ENCODE data around the gene PHAF1. TPM values are rescaled to one million over a fixed set of nuclear protein-coding genes. Genes with fewer than 3 reads are reported as not detected.

The PHAF1 gene
- total and polyA plus RNA-seq, 9 of the 15 experiments (the other 6 are each of a cell fraction or from before 2014, with no cell fraction given), result 5.1 to 25.4 (median 13.8) TPM

GRCh38 chr16:67191995-67192681 lies 82.4 kb downstream of the PHAF1 start, which contains the start of gene E2F4 (continued):
- TF ChIP-seq, protein P1, sequence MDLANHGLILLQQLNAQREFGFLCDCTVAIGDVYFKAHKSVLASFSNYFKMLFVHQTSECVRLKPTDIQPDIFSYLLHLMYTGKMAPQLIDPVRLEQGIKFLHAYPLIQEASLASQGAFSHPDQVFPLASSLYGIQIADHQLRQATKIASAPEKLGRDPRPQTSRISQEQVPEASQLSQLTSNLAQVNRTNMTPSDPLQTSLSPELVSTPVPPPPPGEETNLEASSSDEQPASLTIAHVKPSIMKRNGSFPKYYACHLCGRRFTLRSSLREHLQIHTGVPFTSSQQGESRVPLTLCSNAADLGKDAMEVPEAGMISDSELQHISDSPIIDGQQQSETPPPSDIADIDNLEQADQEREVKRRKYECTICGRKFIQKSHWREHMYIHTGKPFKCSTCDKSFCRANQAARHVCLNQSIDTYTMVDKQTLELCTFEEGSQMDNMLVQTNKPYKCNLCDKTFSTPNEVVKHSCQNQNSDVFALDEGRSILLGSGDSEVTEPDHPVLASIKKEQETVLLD (IDR thresholded peaks at IDR 0.05), result no peak
- no peak for TF ChIP-seq ZNF695 (CRISPR knock-in tag; IDR thresholded peaks at IDR 0.05)
- no peak for TF ChIP-seq ZNF121 (CRISPR knock-in tag; conservative IDR thresholded peaks at IDR 0.05)
- no peak for TF ChIP-seq SNAPC5 (CRISPR knock-in tag; IDR thresholded peaks at IDR 0.05)
- no peak for TF ChIP-seq ZNF584 (CRISPR knock-in tag; IDR thresholded peaks at IDR 0.05; ENCODE audit: low read depth)
- TF ChIP-seq KLF6 (CRISPR knock-in tag; IDR thresholded peaks at IDR 0.05; ENCODE audit: borderline replicate concordance), result no peak
- TF ChIP-seq SNIP1 (IDR thresholded peaks at IDR 0.05; ENCODE audit: low read depth), result no peak
- TF ChIP-seq CREB1 (IDR thresholded peaks at IDR 0.05), result no peak
- TF ChIP-seq CREB1 (CRISPR knock-in tag; IDR thresholded peaks at IDR 0.05), result peak; percentile 70
- no peak for TF ChIP-seq BDP1 (IDR thresholded peaks at IDR 0.05; ENCODE audit: insufficient read depth, insufficient read length)
- TF ChIP-seq KAT2B (IDR thresholded peaks at IDR 0.05; ENCODE audit: low read depth, low read length), result no peak
- no peak for TF ChIP-seq PREB (CRISPR knock-in tag; IDR thresholded peaks at IDR 0.05)
- TF ChIP-seq, protein P2, sequence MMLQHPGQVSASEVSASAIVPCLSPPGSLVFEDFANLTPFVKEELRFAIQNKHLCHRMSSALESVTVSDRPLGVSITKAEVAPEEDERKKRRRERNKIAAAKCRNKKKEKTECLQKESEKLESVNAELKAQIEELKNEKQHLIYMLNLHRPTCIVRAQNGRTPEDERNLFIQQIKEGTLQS (IDR thresholded peaks at IDR 0.05), result no peak
- TF ChIP-seq, protein P2 (CRISPR knock-in tag; conservative IDR thresholded peaks at IDR 0.05), result no peak
- no peak for TF ChIP-seq ZNF449 (CRISPR knock-in tag; IDR thresholded peaks at IDR 0.05)
- no peak for TF ChIP-seq TCFL5 (CRISPR knock-in tag; conservative IDR thresholded peaks at IDR 0.05)
- TF ChIP-seq CAMTA2 (CRISPR knock-in tag; conservative IDR thresholded peaks at IDR 0.05), result no peak
- no peak for TF ChIP-seq CHD2 (IDR thresholded peaks at IDR 0.05; ENCODE audit: low read depth, low read length)
- TF ChIP-seq, protein P3, sequence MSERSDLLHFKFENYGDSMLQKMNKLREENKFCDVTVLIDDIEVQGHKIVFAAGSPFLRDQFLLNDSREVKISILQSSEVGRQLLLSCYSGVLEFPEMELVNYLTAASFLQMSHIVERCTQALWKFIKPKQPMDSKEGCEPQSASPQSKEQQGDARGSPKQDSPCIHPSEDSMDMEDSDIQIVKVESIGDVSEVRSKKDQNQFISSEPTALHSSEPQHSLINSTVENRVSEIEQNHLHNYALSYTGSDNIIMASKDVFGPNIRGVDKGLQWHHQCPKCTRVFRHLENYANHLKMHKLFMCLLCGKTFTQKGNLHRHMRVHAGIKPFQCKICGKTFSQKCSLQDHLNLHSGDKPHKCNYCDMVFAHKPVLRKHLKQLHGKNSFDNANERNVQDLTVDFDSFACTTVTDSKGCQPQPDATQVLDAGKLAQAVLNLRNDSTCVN (CRISPR knock-in tag; IDR thresholded peaks at IDR 0.05), result no peak
- no peak for TF ChIP-seq ZNF174 (CRISPR knock-in tag; IDR thresholded peaks at IDR 0.05)
- TF ChIP-seq XRCC4 (IDR thresholded peaks at IDR 0.05; ENCODE audit: extremely low read depth, insufficient read depth, insufficient read length), result no peak
- no peak for TF ChIP-seq FOXJ2 (tag; IDR thresholded peaks at IDR 0.05)
- TF ChIP-seq U2AF1 (optimal IDR thresholded peaks at IDR 0.05; ENCODE audit: low read depth, low read length), result no peak

Data from K562 (cell line).